Dedifferentiated amniotic fluid mesenchymal stem cell (primary cell): ENCODE measurements around the gene ZSWIM1.
A peak's percentile ranks its signal among the peaks of the same experiment; 100 is the strongest.

ENCODE experiments used
- DNase-seq: peaks from one replicate; pipeline ENCODE4 v3.0.0-alpha.2; 2016; ENCODE audit errors: extremely low spot score

The ZSWIM1 gene

DNA sequence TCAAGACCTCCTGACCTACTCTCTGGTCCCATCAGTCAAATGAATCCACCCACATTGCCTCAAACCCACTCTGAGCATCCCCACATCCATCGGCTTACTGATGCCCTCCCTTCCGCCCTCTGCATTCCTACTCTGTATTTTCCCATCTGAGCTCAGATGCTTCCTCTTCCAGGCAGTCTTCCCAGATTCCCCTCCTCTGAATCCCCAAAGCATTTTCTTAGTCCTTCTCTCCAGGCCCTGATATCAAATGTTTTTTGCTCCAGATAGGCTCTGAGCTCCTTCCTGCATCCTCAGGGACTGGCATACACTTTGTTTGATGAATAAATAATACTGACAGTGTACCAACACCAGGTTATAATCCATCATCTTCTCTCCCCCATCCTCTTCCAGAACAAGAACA lies 27.1 kb downstream of the ZSWIM1 start:
- DNase-seq: no peak

DNA sequence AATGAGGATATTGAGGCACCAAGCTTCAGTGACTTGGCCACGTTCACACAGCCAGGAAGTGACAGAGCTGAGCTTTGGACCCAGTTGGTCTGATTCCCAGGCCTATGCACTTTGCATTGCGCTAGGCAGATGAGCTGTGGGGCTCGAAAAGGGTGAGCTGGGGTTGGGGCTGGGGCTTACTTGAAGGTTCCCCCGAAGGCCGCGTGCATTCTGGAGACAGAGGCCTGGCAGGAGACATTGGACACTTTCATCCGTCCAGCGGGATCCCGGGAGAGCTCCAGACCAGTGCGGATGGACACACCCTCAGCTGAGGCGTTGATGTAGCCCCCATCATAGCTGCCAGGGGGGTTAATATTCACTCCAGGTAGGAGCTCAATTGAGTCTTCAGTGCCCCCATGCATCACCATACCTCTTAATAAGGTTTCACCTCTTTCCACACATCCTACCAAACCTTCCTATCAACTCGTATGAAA lies 28.3 kb downstream of the ZSWIM1 start:
- DNase-seq: no peak

DNA sequence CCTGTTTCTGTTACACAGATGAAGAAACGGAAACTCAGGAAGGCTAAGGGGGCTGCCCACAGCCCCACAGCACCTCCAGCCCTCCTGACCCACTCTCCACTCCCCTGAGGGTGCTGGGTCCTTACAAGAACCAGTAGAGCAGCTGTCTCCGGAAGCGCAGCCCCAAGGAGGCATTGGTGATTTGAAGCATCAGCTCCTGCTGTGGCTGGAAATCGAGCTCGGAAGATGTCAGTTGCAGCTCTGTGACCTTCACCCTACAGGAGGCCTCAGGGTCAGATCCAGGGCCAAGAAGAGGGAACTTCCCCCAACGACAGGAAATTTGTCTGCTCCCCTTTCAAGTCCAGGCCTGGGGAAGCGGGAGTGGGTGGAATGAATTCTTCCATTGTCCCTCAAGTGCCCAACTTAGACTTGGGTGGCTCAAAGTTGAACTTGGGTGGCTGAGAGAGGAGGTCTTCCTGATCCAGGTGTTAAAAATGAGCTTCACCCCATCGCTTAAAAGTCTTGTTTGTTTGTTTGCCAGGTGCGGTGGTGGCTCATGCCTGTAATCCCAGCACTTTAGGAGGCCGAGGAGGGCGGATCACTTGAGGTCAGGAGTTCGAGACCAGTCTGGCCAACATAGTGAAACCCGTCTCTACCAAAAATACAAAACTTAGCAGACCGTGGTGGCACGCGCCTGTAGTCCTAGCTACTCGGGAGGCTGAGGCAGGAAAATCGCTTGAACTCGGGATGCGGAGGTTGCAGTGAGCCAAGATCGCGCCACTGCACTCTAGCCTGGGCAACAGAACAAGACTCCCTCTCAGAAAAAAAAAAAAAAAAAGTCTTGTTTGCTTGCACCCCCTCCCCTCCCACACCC lies 29.0 kb downstream of the ZSWIM1 start:
- no peak for DNase-seq

DNA sequence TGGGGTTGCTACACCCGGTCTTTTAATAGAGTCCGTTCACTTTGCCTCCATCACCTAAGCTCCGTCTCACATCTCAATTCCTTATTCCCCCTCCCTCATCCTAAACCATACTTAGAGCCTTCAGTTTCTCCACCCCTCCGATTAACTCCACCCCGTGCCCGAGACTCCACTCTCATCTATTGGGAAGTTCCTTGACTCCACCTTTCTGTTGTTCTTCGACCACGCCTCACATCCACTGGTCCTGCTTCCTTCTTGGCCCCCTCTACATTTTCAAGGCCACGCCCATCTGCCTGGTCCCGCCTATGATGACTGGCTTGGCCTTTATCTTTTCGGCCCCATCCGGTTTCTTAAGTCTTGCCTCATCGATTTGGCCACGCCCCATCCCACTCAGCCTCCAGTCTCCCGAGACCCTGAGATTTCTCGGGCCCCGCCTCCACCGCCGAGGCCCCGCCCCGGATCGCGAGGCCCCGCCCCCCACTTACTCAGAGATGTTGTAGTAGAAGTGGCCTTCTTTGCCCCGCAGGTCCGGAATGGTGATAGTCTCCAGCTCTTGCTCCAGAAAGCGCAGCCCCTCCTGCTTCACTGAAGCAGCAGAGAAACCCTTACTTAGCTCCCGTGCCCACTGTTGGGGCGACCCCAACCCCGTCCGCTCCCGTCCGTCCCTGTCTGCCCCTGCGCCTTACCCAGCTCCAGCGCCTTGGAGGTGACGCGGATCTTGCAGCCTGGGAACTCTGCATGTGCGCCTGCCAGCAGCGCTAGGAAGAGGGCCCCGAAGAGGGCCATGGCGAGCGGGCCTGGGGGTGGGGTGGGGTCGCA lies 29.9 kb downstream of the ZSWIM1 start:
- peak; percentile 97 for DNase-seq

DNA sequence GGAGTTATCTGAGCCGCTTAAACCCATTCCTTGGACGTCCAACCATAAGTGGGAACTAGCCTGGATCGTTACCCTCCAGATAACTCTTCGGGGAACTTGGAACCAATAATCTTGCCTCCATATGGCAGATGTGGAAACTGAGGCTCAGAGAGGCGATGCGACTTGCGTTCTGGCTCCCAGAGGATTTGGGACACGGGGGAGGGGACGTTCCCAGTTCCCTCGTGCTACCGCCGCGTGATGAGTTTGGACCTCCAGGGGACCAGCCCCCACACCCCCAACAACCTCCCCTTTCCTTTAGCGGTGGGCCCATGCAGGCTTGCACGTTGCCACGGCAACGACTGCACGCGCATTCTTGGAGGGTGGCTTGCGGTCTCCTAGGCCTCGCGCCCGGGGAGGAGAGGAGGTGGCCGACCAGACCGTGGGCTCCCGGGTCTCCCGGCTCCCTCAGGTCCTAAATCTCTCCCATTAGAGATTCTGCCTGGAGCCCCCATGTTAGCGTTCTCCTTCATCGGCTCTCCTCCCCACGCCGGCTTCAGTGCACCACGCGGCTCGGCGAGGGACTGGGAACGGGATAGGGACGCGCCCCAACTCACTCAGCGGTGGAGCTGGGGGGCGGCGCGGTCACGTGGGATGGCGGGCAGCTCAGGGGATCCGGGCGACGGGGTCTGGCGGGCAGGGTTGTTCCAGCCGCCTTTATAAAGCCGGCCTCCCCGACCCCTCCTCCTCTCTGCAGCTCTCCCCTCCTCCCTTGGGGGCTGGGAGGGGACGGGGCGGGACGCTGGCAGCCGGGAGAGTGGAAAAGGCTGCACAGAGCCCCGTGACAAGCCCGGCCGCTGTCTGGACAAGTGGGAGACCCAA lies 30.7 kb downstream of the ZSWIM1 start, which contains the start of gene PLTP:
Gene PLTP, minus strand, starts transcription at position 670 of the 858 bp plus-strand sequence. CDS start 703 bp downstream, outside the sequence.
- no peak for DNase-seq

DNA sequence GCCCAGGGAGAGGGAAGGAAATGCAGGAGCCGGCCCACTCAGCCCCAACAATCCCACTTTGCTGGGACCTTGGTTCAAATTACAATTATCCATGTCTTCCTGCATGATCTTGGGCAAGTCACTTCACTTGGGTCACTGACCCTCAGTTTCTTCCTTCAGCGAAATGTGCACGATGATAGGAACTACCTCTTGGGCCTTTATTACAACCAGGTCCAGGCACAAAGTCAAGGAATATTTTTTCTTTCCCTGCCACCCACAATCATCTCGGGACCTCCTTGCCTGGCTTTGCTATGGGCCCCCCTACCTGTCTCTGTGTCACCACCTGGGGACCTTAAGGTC lies 31.3 kb downstream of the ZSWIM1 start:
- DNase-seq: no peak

DNA sequence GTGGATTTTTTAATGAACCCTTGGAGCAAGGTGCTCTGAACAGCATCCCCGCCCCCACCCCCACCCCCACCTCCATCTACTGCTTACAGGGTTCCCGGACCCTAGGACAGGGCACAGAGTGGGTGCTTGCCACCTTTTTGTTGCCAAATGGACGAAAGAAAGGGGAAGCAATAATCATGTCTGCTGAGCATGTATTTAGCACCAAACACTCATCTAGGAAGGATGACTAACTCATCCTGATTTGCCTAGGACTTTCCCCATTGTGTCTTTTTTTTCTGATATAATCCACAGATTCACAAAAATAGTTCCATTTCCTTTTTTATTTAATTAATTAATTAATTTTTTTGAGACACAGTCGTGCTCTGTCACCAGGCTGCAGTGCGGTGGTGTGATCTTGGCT lies 32.1 kb downstream of the ZSWIM1 start:
- no peak for DNase-seq

DNA sequence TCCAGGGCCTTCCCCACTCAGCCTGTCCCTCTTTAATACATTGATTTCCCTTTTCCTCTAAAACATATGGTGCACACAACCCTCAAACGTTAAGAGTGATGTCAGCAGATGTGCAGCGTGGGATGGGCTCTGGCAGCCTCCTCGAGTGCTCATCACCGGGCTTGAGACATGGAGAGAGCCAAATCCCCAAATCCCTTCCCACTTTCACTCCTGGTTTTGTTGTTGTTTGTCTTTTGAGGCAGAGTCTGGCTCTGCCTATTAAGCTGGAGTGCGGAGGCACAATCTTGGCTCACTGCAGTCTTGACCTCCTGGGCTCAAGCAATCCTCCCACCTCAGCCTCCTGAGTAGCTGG lies 36.7 kb downstream of the ZSWIM1 start:
- no peak for DNase-seq

DNA sequence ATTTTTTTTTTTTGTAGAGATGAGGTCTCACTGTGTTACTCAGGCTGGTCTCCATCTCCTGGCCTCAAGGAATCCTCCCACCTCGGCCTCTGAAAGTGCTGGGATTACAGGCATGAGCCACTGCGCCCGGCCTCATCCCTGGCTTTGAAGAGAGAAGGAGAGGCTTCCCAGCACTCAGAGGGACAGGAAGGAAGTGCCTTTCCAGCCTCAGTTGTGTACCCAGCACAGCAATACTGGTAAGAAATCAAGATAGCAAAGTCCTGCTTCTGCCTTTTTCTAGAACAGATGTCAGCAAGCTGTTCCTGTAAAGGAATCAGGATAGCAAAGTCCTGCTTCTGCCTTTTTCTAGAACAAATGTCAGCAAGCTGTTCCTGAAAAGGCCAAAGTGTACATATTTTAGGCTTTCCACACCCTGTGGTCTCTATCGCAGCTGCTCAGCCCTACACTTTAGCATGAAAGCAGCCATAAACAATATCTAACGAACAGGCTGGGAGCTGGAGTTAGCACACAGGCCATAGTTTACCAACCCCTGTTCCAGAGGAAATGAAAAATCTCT lies 37.2 kb downstream of the ZSWIM1 start:
- DNase-seq: no peak

DNA sequence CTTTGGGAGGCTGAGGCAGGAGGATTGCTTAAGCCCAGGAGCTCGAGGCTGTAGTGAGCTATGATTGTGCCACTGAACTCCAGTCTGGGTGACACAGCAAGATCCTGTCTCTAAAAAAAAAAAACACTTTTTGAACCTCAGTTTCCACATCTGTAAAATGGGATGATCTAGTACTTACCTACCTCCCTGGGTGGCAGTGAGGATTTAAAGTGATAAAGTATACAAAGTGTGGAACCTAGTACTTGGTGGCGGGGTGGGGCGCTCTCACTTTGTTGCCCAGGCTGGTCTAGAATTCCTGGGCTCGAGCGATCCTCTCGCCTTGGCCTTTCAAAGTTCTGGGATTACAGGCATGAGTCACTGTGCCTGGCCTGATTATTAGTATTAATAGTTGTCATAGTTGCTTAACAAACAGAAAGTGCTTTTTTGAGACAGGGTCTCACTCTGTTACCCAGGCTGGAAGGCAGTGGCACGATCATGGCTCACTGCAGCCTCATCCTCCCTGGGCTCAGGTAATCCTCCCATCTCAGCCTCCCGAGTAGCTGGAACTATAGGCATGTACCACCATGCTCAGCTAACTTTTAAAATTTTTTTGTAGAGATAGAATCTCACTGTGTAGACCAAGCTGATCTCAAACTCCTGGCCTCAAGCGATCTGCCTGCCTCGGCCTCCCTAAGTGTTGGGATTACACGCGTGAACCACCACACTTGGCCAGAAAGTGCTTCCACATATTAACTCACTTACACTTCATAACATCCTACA lies 37.9 kb downstream of the ZSWIM1 start:
- DNase-seq: no peak

DNA sequence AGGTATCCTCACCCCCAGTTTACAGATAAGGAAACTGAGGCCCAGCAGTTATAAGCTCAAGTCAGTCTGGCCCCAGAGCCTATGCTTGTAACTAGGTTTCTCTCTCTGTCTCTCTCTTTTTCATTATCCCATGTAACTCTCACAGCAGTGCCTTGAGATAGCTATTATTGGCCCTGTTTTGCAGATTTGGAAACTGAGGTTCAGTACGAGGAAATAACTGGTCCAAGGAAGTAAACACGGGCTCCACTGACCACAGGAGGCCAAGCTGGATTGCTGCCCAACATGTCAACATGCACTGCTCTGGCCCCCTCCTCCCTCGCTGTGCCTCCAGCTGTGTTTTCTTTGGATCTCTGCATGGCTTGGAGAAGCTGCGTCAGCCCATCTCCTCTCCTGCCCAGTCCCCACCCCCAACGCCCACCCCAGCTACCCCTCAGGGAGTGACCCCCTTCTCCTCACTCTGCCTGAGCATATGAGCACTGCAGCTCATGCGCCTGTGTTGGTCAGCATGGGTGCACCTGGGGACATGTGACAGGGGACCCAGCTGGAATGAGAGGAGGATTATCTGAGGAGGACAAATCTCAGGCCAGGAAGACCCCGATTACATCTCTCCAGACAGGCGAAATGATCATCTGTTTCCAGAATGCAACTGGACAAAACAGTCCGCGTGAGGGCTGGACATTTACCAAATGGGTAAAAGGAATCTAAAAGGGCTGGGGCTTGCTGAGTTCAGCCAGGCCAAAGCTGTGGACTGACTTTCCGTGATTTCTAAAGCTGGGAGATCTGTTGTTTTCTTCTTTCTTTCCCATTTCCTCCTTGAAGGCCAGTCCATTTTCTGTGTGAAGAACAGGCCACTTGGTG lies 38.7 kb downstream of the ZSWIM1 start:
- no peak for DNase-seq

DNA sequence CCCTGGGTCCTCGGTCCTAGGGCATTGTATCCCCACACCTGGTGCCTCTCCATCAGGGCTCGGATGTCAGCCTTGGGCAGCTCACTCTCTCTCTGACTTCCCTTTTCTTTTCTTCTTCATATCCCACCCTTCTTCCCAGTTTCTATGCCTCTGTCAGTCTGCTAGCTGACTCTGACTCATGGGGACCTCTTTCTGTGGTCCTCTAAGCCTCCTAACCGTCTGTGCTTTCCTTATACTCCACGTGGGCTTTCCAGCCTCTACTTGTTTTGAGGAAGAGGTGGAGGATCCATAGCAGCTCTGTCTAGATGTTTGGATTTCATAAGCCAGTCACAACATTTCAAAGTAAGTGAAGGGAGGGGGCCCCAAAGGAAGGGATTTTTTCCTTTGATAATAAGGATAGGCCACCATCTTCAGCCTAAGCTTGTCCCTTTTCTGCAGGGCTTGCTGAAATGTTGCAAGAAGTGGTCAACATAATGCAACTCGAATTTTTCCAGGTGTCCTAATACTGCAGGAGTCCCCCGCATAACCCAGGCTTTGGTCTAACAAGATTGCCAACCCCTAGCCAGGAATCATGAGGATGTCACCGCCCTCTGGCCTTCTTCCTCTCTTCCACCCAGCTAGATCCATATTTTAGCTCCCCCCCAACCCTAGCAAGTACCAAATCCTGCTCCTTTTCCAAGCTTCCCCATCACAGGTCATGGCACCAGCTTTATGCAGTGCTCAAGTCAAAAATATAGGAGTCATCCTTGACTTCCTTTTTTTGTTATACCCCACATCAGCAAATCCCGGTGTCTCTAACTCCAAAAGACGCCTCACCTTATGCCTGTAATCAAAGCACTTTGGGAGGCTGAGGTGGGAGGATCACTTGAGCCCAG lies 39.7 kb downstream of the ZSWIM1 start:
- no peak for DNase-seq

DNA sequence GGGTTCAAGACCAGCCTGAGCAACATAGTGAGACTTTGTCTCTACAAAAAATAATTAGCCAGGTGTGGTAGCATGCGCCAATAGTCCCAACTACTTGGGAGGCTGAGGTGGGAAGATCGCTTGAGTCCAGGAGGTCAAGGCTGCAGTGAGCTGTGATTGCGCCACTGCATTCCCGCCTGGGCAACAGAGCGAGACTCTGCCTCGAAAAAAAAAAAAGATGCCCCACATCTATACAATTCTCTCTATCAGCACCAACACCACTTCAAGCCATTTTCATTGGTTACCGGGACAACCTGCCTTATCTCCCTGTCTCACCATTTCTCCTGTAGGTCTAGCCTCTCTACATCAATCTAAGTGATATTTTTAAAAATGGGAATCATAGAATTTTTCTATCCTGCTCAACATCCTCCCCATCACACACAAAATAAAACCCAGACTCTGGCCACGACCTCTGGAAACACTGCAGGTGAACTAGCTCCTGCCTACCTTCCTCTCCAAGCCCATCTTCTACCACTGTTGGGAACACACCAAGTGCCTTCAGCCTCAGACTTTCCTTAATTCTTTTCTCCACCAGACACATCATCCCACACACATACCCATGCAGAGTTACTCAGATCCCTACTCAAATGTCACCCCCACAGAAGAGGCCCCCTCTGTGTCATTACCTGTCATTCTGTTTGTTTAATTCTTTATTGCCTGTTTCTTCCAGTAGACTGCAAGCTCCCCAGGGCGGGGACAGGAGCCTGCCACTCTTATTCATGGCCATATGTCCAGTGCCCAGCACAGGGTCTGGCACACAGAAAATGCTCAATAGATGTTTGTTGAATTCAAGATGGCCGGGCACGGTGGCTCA lies 40.5 kb downstream of the ZSWIM1 start:
- DNase-seq: no peak

DNA sequence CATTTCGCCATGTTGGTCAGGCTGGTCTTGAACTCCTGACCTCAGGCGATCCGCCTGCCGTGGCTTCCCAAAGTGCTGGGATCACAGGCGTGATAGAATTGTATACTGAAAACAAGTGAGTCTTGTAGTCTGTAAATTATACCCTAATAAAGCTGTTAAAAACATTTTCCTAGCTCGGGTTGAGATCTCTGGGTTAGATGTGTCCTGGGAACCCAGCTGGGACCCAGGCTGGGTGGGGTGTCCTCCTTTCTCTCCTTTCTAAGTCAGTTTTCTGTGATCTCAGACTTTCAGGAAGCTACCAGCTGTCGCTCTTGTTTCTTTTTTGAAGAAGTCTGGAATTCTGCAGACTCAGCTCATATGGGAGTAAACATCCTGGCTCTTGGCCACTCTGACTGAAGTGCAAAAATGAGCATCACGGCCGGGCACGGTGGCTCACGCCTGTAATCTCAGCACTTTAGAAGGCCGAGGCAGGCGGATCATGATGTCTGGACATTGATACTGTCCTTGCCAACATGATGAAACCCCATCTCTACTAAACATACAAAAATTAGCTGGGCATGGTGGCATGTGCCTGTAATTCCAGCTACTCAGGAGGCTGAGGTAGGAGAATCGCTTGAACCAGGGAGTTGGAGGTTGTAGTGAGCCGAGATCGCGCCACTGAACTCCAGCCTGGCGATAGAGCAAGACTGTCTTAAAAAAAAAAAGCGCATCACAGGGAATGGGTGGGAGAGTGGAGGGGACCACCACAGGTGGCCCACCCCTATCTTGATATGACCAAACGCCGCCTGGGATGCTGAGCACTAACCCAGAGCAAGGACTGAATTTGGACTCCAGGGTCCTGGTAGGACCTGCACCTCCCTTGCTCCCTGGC lies 43.6 kb downstream of the ZSWIM1 start:
- no peak for DNase-seq

DNA sequence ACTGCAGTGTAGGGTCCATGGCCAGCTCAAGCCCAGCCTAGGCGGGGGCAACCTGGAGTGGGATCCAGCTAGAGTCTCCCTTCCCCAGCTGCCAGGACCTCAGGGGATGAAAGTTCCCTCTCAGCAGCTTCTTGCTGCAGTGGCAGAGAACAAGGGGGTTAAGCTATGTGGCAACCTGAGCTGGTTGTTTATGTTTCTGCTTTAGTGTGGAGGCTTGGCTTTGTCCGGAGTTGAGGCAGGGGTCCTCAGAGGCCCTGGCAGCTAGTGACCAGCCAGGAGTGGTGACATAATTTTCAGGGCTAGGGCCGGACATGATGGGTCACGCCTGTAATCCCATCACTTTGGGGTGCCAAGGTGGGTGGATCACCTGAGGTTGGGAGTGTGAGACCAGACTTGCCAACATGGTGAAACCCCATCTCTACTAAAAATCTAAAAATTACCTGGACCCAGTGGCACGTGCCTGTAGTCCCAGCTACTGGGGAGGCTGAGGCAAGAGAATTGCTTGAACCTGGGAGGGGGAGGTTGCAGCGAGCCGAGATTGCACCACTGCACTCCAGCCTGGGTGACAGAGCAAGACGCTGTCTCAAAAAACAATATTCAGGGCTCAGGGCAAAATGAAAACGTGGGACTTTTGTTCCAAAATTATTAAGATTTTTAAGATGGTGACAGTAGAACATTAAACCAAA lies 44.9 kb downstream of the ZSWIM1 start:
- no peak for DNase-seq

DNA sequence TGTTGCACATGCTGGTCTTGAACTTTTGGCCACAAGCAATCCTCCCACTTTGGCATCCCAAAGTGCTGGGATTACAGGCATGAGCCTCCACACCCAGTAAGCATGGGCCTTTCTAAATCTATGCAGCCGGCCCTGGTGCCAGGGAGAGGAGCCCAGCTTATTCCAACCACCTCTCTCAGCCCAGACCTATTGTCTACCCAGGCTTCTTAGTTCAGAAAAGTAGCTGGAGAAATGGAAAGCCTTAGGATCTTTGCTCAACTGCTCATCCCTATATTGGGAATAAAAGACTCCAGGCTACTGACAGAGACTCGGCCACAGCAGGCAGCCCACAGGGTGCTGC lies 45.7 kb downstream of the ZSWIM1 start:
- no peak for DNase-seq
